ENCODE measurements around the gene CHAT.
"Not testable (repeated sequence)": the region's sequence is repeated elsewhere in the genome, so short reads cannot be mapped to it uniquely, and the experiment has no call there.

The CHAT gene

DNA sequence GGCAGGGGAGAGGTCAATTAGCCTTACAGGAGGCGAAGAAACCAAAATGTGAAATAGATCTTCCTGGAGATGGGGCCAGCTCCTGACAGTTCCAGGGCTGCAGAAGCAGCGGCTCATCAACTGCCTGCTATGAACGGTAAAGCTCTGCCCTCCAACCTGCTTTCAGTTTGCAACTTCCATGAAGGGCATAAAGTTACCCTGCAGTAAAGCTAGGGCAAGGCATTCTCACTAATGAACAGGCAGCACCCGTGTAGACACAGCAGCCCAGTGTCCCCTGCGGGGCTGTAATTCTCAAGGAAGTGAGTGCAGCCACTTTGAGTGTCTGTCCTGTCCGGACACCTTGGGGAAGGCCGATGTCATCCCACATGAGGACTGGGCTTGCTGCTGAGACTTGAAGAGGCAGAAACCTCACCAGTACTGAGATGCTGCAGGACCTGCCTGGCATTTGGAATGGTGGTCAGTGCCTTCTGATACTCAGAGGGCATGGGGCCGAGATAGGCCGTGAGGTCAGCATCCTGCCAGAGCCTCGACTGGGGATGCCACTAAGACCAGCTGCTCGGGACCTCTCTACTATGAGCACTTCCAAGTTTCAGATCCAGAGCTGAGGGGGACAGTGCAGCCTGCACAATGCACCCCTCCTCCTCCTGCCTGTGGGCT, 39.6 kb downstream of the CHAT start:
- no peak for DNase-seq (ENCODE audit: low read depth in 2 of 2)

- no peak for DNase-seq (ENCODE audit: low read depth in 2 of 2)
These were observed 40.3 kb downstream of the CHAT start for GRCh38 chr10:49654036-49654693.

DNA sequence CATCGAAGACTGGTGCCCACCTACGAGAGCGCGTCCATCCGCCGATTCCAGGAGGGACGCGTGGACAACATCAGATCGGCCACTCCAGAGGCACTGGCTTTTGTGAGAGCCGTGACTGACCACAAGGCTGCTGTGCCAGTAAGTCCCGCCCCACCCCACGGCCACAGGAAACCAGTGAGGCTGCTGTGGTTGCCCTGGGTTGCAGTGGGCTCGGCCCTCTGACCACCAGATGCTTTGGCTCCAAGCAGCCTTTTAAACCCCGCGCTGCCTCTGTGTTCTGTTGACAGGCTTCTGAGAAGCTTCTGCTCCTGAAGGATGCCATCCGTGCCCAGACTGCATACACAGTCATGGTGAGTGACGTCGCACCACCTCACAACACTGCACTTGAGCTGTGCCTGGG, 41.3 kb downstream of the CHAT start:
- no peak for DNase-seq (ENCODE audit: low read depth in 2 of 2)

GRCh38 chr10:49656845-49657493, 43.1 kb downstream of the CHAT start:
- no peak for DNase-seq (ENCODE audit: low read depth in 2 of 2)

GRCh38 chr10:49657606-49658005, 43.8 kb downstream of the CHAT start:
- DNase-seq (ENCODE audit: low read depth in 2 of 2): no peak

DNA sequence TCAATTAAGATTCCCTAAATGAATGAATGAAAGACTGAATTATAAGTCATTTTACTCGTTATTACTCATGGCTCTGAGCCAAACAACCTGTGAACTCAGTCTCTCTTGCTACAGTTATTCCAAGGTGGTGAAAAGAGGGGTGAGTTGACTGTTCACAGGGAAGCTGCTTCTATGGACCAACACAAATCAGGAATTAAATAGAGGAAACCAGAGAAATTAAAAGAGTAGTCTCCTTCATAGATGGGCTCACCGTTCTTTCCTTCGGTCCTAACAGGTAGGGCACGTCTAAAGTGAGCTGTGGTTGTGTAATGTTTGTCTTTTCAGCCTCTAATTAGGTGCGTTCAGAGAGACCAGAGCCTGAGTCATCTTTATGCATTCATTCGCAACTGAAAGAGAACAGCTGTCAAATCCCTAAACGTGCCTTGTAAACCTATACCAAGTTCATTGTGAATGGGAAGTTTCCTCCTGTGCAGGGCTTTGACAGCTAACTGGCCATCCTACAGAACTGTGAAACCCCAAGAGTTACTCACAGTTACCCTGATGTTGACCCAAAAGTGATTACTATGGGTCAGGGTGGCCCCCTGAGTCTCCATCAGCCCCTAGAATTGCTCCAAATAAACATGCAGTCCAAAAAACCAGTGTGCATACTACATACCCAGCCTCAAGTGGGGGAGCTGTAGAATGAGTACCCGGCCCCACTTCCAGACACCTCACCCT, 47.5 kb downstream of the CHAT start:
- DNase-seq (ENCODE audit: low read depth in 2 of 2): no peak

GRCh38 chr10:49662169-49662830, 48.5 kb downstream of the CHAT start:
- DNase-seq (ENCODE audit: low read depth in 2 of 2): no peak

DNA sequence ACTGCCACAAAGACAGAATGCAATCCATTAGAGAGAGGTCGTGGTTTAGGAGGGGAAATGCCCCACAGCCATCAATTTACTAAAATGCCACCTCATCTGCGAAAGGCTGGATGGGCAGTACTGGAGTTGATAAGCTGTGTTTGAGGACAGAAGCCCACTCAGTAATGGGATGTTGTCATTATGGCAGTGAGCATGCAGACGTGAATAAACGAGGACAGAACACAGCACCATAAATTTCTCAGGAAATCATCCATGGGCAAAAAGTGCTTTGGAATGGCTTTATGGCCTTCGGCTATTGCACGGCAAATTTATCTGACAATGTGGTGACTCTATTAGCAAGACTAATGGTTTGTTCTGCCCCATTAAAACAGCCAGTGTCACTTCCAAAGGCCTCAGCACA, 49.8 kb downstream of the CHAT start:
- no peak for DNase-seq (ENCODE audit: low read depth in 2 of 2)

- DNase-seq (ENCODE audit: low read depth in 2 of 2): no peak
These were observed 50.4 kb downstream of the CHAT start for GRCh38 chr10:49664006-49664841.

GRCh38 chr10:49664842-49665355, 51.1 kb downstream of the CHAT start:
- DNase-seq (ENCODE audit: low read depth in 2 of 2): no peak

DNA sequence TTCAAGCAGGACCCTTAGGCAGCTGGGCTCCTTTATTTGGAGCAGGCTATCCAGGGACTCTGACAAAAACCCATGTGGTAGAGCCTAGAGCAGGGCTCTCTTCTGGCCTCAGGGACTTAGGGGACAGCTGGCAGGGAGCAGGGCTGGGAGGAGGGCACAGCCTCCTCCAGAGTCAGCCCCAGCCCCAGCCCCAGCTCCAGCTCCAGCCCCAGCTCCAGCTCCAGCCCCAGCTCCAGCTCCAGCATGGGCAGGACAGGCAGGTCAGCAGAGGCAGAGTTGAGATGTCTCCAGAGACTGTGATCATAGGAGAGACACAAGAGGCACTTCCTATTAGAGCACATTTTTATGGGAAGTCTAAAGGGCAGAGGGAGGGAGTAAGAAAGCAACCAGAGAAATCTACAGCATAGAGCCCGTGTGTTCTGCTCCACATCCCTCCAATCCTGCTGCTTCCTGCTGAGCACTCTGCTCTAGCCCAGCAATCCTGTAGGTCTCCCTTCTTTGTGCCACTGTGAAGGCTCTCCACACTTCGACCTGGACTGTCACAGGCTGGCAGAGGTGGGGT, 52.3 kb downstream of the CHAT start:
- no peak for DNase-seq (ENCODE audit: low read depth in 2 of 2)

GRCh38 chr10:49666685-49667084, 52.8 kb downstream of the CHAT start:
- DNase-seq (ENCODE audit: low read depth in 2 of 2): no peak

GRCh38 chr10:49667991-49668390, 54.2 kb downstream of the CHAT start:
- DNase-seq (ENCODE audit: low read depth in 2 of 2): no peak

DNA sequence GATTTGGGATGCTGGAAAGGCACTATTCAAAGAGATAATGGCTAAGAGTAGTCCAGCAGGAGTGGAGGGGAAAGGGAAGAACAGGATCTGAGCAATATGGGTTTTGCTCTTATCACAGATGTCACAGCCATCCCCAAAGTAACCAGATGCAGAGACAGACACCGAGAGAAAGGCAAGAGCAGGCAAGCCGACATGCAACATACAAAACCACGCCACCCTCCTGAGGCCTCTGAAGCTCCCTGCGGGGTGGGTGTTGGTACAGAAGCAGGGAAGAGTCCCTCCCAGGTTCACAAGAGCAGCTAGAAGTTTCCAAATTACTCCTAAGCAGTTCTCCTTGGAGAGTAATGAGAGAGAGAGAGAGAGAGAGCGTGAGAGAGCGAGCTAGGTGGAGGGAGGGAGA, 54.8 kb downstream of the CHAT start:
- no peak for DNase-seq (ENCODE audit: low read depth in 2 of 2)

GRCh38 chr10:49678827-49679479, 65.1 kb downstream of the CHAT start:
- DNase-seq (ENCODE audit: low read depth in 2 of 2): no peak

DNA sequence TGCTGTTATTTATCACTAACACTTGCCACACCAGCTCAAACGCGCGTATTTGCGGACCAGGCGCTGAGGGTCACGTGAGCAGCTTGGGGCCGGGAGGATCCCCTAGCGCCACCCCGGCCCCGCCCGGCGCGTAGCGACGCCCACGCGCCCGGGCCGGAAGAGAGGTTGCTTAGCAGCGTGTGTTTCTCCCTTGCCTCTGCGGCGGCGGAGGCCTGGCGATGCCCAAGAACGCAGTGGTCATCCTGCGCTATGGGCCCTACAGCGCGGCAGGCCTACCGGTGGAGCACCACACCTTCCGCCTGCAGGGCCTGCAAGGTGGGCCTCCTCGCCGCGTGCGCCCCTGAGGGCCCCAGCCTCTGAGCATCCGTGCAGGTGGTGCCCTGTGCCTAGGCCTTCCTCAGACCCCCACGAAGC, 65.7 kb downstream of the CHAT start, which contains the start of gene C10orf53:
Gene C10orf53 (plus strand): TSS at position 172 of the 414 bp plus-strand sequence. CDS start 47 bp downstream, at position 219.
- peak in 1 of 2 experiments; percentile 2 for DNase-seq (ENCODE audit: low read depth in 2 of 2)

GRCh38 chr10:49682449-49682848, 68.6 kb downstream of the CHAT start:
- DNase-seq (ENCODE audit: low read depth in 2 of 2): not testable (repeated sequence)

- no peak for DNase-seq (ENCODE audit: low read depth in 2 of 2)
These were observed 69.0 kb downstream of the CHAT start for GRCh38 chr10:49682879-49683278.

GRCh38 chr10:49686651-49687050, 72.8 kb downstream of the CHAT start:
- DNase-seq (ENCODE audit: low read depth in 2 of 2): no peak

Measured in fibroblast of skin of left biceps (primary cell).